Measurements from ENCODE around the gene KIRREL3. TPM values are rescaled to one million over a fixed set of nuclear protein-coding genes. Genes with fewer than 3 reads are reported as not detected.

Gene KIRREL3
- total RNA-seq, 1 experiment from 2014 or later, result 2.2 TPM

Small RNAs within 50 kb of the gene (microRNA-seq; reads per million reads assigned to microRNA genes)
- gene MIR3167 (ENCODE audit: borderline number of aligned reads, borderline replicate concordance), result not detected
